GM18519 (cell line): ENCODE measurements around the gene NELFB.

Experiments
- ATAC-seq: cut with Tn5 transposase; IDR thresholded peaks from one replicate; pipeline ENCODE4 v1.9.1; 2021; ENCODE audit warnings: mild to moderate bottlenecking, moderate library complexity; ENCODE audit not compliant: unreplicated experiment, low FRiP score

The NELFB gene

GRCh38 chr9:137266585-137267453, 11.7 kb downstream of the NELFB start:
- ATAC-seq = no peak

- no peak for ATAC-seq
Measured at GRCh38 chr9:137267933-137268355, 12.8 kb downstream of the NELFB start.

GRCh38 chr9:137268538-137269201, 13.5 kb downstream of the NELFB start:
- ATAC-seq = no peak

GRCh38 chr9:137269231-137269772, 14.2 kb downstream of the NELFB start:
- no peak for ATAC-seq

GRCh38 chr9:137270929-137271695, 16.0 kb downstream of the NELFB start:
- no peak for ATAC-seq

- no peak for ATAC-seq
Measured at GRCh38 chr9:137271696-137272076, 16.6 kb downstream of the NELFB start.

GRCh38 chr9:137272241-137273094, 17.3 kb downstream of the NELFB start:
- no peak for ATAC-seq

- no peak for ATAC-seq
Measured at GRCh38 chr9:137273095-137273490, 18.0 kb downstream of the NELFB start.

GRCh38 chr9:137273611-137274320, 18.6 kb downstream of the NELFB start:
- ATAC-seq = no peak

GRCh38 chr9:137275203-137275587, 20.1 kb downstream of the NELFB start:
- no peak for ATAC-seq

GRCh38 chr9:137275588-137276472, 20.7 kb downstream of the NELFB start:
- no peak for ATAC-seq

- ATAC-seq = no peak
Measured at GRCh38 chr9:137276473-137277328, 21.6 kb downstream of the NELFB start.

GRCh38 chr9:137277329-137278041, 22.4 kb downstream of the NELFB start, which contains the start of gene TOR4A:
TSS of gene TOR4A (plus strand) at chr9:137277726. CDS start at chr9:137278690, 964 bp downstream.
- ATAC-seq = peak; percentile 39

GRCh38 chr9:137278061-137278701, 23.1 kb downstream of the NELFB start:
- no peak for ATAC-seq

- no peak for ATAC-seq
Measured at GRCh38 chr9:137278721-137279711, 23.9 kb downstream of the NELFB start.
